Neural cell (in vitro differentiated cells): ENCODE results near the gene MAP2K4.

Source experiments
- EP300 ChIP-seq: fragments of 450-650 bp; conservative IDR thresholded peaks from 2 replicates; pipeline ENCODE4 v1.6.1; 2014; ENCODE audit warnings: antibody characterized with exemption, mild to moderate bottlenecking, moderate library complexity; ENCODE audit not compliant: poor library complexity, severe bottlenecking
- EZH2 ChIP-seq: fragments of 200-600, 300-800 bp; shearing (Covaris generic), sonication (generic); IDR thresholded peaks from 2 replicates; pipeline ENCODE4 v1.6.1; 2014; ENCODE audit warnings: antibody characterized with exemption, low read length, borderline replicate concordance, mild to moderate bottlenecking; ENCODE audit not compliant: insufficient read depth, poor library complexity, severe bottlenecking
- TAF1 ChIP-seq: IDR thresholded peaks from 2 replicates; pipeline ENCODE4 v1.6.1; 2012; ENCODE audit warnings: low read depth
- TF ChIP-seq, protein P1 (sequence below): fragments of 450-650 bp; IDR thresholded peaks from 2 replicates; pipeline ENCODE4 v1.5.1; 2014; ENCODE audit warnings: antibody characterized with exemption, mild to moderate bottlenecking, moderate library complexity; ENCODE audit not compliant: poor library complexity, severe bottlenecking

DNA sequence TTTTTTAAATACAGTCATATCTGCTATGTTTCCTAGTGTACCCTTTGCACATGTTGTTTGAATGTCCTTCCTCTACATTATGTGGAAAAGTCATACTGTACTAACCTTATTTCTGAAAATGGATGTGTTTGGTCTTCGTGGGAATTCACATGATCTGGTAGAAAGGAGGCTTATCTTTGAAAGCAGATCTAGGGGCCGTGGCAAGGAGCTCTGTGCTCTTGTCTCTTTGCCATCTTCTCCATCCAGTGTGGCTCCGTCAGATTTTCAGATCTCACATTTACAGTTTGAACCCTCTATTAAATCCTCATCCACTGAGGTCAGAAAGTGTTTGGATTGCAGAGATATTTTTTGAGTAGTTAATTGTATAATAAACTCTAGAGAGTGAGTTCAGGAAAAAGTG is 32.9 kb downstream of the MAP2K4 start:
- no peak for TF ChIP-seq EZH2
- TF ChIP-seq, protein P1, sequence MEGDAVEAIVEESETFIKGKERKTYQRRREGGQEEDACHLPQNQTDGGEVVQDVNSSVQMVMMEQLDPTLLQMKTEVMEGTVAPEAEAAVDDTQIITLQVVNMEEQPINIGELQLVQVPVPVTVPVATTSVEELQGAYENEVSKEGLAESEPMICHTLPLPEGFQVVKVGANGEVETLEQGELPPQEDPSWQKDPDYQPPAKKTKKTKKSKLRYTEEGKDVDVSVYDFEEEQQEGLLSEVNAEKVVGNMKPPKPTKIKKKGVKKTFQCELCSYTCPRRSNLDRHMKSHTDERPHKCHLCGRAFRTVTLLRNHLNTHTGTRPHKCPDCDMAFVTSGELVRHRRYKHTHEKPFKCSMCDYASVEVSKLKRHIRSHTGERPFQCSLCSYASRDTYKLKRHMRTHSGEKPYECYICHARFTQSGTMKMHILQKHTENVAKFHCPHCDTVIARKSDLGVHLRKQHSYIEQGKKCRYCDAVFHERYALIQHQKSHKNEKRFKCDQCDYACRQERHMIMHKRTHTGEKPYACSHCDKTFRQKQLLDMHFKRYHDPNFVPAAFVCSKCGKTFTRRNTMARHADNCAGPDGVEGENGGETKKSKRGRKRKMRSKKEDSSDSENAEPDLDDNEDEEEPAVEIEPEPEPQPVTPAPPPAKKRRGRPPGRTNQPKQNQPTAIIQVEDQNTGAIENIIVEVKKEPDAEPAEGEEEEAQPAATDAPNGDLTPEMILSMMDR = no peak
- no peak for TF ChIP-seq EP300
- TF ChIP-seq TAF1 = no peak
